WTC11 (cell line): ENCODE measurements around the gene CTNND2. TPM values are rescaled to one million over a fixed set of nuclear protein-coding genes. Genes with fewer than 3 reads are reported as not detected.

Source experiments
- ATAC-seq: fragments of 200-7000 bp; cut with Tn5 transposase; 2 replicates; pipeline ENCODE4 v1.10.0; 2021; ENCODE audit warnings: mild to moderate bottlenecking, moderate library complexity
- CTCF ChIA-PET: fragments of 300-600 bp; sonication (Branson Sonifier 250); formaldehyde crosslinking; loops from one replicate; lab custom pipeline; 2021; ENCODE audit warnings: antibody characterized with exemption; lab: Charles Lee
- POLR2A ChIA-PET: fragments of 350-600 bp; sonication (Branson Sonifier 250); formaldehyde crosslinking; loops from one replicate; lab custom pipeline; 2021; ENCODE audit warnings: antibody characterized with exemption; lab: Charles Lee
- DNase-seq: peaks from one replicate; pipeline ENCODE4 v3.0.0; 2021; ENCODE audit warnings: low spot score
- H3K27ac Mint-ChIP-seq: 2 replicates; pipeline ENCODE4 v1.8.0; 2021; ENCODE audit warnings: mixed read lengths
- H3K27me3 Mint-ChIP-seq: 2 replicates; pipeline ENCODE4 v1.8.0; 2021; ENCODE audit warnings: low read depth, mild to moderate bottlenecking, moderate library complexity, mixed read lengths
- H3K36me3 Mint-ChIP-seq: 2 replicates; pipeline ENCODE4 v1.8.0; 2021; ENCODE audit warnings: mixed read lengths
- H3K4me1 Mint-ChIP-seq: 2 replicates; pipeline ENCODE4 v1.8.0; 2022; ENCODE audit warnings: mixed read lengths
- H3K4me3 Mint-ChIP-seq: 2 replicates; pipeline ENCODE4 v1.8.0; 2021; ENCODE audit warnings: mild to moderate bottlenecking, moderate library complexity, mixed read lengths
- H3K9me3 Mint-ChIP-seq: 2 replicates; pipeline ENCODE4 v1.8.0; 2021; ENCODE audit warnings: mixed read lengths
- ATF1 ChIP-seq: sonication (generic); formaldehyde crosslinking; IDR thresholded peaks from 2 replicates; pipeline ENCODE4 v1.8.1; 2023; ENCODE audit warnings: mild to moderate bottlenecking, moderate library complexity, missing genetic modification reagents
- CREM ChIP-seq: sonication (generic); formaldehyde crosslinking; IDR thresholded peaks from 2 replicates; pipeline ENCODE4 v1.8.1; 2022; ENCODE audit warnings: mild to moderate bottlenecking, missing genetic modification reagents, moderate library complexity
- ETV6 ChIP-seq: sonication (generic); formaldehyde crosslinking; IDR thresholded peaks from 2 replicates; pipeline ENCODE4 v1.8.1; 2022; ENCODE audit warnings: mild to moderate bottlenecking, missing genetic modification reagents
- FOXP1 ChIP-seq: sonication (generic); formaldehyde crosslinking; IDR thresholded peaks from 2 replicates; pipeline ENCODE4 v1.8.0; 2022; ENCODE audit warnings: missing genetic modification reagents, mild to moderate bottlenecking, moderate library complexity, borderline replicate concordance
- GTF2I ChIP-seq: fragments of 250-450 bp; sonication (Bioruptor Pico); conservative IDR thresholded peaks from 2 replicates; pipeline ENCODE4 v1.4.0; 2021; ENCODE audit warnings: mild to moderate bottlenecking
- NFATC4 ChIP-seq: fragments of 250-450 bp; sonication (Bioruptor Pico); IDR thresholded peaks from 2 replicates; pipeline ENCODE4 v1.9.0; 2021; ENCODE audit warnings: mild to moderate bottlenecking
- PRRX2 ChIP-seq: fragments of 250-450 bp; sonication (Bioruptor Pico); IDR thresholded peaks from 2 replicates; pipeline ENCODE4 v1.8.0; 2021; ENCODE audit warnings: mild to moderate bottlenecking
- SP1 ChIP-seq: sonication (generic); formaldehyde crosslinking; conservative IDR thresholded peaks from 2 replicates; pipeline ENCODE4 v1.8.1; 2022; ENCODE audit warnings: missing genetic modification reagents
- ZNF219 ChIP-seq: sonication (generic); formaldehyde crosslinking; IDR thresholded peaks from 2 replicates; pipeline ENCODE4 v1.8.0; 2023; ENCODE audit warnings: missing genetic modification reagents, mild to moderate bottlenecking, borderline replicate concordance
- ZNF232 ChIP-seq: sonication (generic); formaldehyde crosslinking; IDR thresholded peaks from 2 replicates; pipeline ENCODE4 v1.8.0; 2022; ENCODE audit warnings: mild to moderate bottlenecking, missing genetic modification reagents
- total RNA-seq: library from RNA; stranded (reverse); gene quantifications from 3 replicates; pipeline ENCODE4 v1.2.3, GENCODE V29; 2021
- TF ChIP-seq, protein P1 (sequence below): sonication (generic); formaldehyde crosslinking; IDR thresholded peaks from 2 replicates; pipeline ENCODE4 v1.8.0; 2023; ENCODE audit warnings: missing genetic modification reagents, mild to moderate bottlenecking, borderline replicate concordance
- TF ChIP-seq, protein P2 (sequence below): fragments of 250-450 bp; sonication (Bioruptor Pico); IDR thresholded peaks from 2 replicates; pipeline ENCODE4 v1.9.0; 2021; ENCODE audit warnings: moderate library complexity, mild to moderate bottlenecking, inconsistent platforms, borderline replicate concordance
- TF ChIP-seq, protein P3 (sequence below): sonication (generic); formaldehyde crosslinking; IDR thresholded peaks from 2 replicates; pipeline ENCODE4 v1.8.1; 2023; ENCODE audit warnings: mild to moderate bottlenecking, moderate library complexity, missing genetic modification reagents
- TF ChIP-seq, protein P4 (sequence below): sonication (generic); formaldehyde crosslinking; IDR thresholded peaks from 2 replicates; pipeline ENCODE4 v1.8.1; 2022; ENCODE audit warnings: missing genetic modification reagents, borderline replicate concordance
- TF ChIP-seq, protein P5 (sequence below): sonication (generic); formaldehyde crosslinking; IDR thresholded peaks from 2 replicates; pipeline ENCODE4 v1.8.1; 2023; ENCODE audit warnings: mild to moderate bottlenecking, missing genetic modification reagents, moderate library complexity

Gene CTNND2
- total RNA-seq, 1 experiment from 2014 or later: 11.9 TPM

DNA sequence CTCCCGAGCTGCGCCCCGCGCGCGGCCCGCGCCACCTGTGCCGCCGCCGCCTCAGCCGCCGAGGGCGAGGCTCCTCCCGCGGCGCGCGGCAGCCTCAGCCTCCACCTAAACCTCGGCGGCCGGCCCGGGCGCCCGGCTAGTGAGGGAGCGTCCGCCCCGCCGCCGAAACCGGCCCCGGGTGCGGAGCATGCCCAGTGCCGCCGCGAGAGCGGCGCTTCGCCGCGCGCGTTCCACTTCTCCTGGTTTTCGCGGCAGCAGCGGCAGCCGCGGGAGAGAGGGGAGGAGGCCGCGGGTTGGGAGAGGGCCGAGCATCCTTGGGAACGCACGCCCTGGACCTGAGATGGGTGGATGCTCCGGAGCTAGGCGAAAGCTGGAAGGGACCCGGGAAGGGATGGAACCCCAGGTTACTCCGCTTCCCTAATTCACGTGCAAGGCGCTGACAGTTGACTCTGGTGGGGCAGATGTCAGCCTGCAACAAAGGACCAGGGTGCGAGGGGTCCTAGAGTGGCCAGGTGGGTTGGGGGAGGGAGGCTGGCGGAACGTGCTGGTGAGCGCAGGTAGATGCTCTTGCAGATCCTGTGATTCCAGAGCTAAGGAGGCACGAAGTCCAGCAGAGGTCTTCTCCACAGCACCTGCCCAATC, at the start of gene CTNND2 (continued):
- TF ChIP-seq, protein P1, sequence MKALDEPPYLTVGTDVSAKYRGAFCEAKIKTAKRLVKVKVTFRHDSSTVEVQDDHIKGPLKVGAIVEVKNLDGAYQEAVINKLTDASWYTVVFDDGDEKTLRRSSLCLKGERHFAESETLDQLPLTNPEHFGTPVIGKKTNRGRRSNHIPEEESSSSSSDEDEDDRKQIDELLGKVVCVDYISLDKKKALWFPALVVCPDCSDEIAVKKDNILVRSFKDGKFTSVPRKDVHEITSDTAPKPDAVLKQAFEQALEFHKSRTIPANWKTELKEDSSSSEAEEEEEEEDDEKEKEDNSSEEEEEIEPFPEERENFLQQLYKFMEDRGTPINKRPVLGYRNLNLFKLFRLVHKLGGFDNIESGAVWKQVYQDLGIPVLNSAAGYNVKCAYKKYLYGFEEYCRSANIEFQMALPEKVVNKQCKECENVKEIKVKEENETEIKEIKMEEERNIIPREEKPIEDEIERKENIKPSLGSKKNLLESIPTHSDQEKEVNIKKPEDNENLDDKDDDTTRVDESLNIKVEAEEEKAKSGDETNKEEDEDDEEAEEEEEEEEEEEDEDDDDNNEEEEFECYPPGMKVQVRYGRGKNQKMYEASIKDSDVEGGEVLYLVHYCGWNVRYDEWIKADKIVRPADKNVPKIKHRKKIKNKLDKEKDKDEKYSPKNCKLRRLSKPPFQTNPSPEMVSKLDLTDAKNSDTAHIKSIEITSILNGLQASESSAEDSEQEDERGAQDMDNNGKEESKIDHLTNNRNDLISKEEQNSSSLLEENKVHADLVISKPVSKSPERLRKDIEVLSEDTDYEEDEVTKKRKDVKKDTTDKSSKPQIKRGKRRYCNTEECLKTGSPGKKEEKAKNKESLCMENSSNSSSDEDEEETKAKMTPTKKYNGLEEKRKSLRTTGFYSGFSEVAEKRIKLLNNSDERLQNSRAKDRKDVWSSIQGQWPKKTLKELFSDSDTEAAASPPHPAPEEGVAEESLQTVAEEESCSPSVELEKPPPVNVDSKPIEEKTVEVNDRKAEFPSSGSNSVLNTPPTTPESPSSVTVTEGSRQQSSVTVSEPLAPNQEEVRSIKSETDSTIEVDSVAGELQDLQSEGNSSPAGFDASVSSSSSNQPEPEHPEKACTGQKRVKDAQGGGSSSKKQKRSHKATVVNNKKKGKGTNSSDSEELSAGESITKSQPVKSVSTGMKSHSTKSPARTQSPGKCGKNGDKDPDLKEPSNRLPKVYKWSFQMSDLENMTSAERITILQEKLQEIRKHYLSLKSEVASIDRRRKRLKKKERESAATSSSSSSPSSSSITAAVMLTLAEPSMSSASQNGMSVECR (CRISPR knock-in tag): 0 out of 2 replicates have a peak, but pooled peaks have one; percentile 43

DNA sequence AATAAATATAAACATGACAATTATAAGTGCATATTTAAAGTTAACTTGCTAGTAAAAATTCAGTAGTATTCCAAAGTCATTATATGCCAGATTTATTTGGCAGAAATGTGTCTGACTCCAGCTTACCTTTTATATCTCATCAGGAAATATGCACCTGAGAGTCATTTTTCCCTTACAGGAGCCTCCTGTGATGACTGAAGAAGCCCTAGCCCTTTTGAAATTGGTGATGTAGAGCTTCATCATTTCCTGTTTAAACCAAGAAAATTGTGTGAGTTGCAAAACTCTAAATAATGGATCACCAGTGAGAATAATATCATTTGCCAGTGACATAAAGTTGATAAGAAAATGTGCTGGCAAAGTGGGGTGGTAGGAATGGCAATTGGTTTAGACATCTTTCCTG, 42.1 kb upstream of the CTNND2 start:
- ATAC-seq: no peak
- H3K27me3 Mint-ChIP-seq: no peaks in the 10 kb centered on the region
- no peak overlapping the region for H3K27ac Mint-ChIP-seq
- H3K9me3 Mint-ChIP-seq: peaks cover 11% of the 10 kb centered on the region
- no peaks in the 10 kb centered on the region for H3K36me3 Mint-ChIP-seq
- H3K4me1 Mint-ChIP-seq: no peaks in the 10 kb centered on the region
- TF ChIP-seq SP1 (CRISPR knock-in tag) (no peak), ZNF232 (no peak)
- TF ChIP-seq, all 79 proteins: peak for 0
- ChIA-PET POLR2A (no interaction called here), CTCF (no interaction called here)
- DNase-seq: no peak
- H3K4me3 Mint-ChIP-seq: no peak overlapping the region

DNA sequence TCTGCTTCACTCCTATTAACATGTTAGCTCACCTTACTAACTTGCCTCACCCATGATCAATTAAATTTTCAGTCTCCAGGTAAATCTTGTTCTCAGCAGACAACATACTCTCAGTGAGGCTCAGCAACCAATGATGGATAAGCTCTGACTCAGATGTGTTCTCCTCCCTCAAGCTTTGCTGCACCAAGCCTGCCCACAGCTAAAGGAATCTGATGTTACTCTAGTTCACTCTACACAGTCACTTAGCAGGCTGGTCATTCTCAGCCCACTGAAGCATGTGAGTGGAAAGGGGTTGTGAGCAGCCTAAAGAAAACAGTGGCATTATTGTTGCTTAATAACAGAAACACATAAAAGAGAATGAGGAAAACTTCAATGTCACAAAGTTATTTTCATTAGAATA, 37.3 kb upstream of the CTNND2 start:
- no peak overlapping the region for H3K27ac Mint-ChIP-seq
- H3K36me3 Mint-ChIP-seq: no peaks in the 10 kb centered on the region
- TF ChIP-seq ETV6 (CRISPR knock-in tag): no peak
- TF ChIP-seq, protein P2, sequence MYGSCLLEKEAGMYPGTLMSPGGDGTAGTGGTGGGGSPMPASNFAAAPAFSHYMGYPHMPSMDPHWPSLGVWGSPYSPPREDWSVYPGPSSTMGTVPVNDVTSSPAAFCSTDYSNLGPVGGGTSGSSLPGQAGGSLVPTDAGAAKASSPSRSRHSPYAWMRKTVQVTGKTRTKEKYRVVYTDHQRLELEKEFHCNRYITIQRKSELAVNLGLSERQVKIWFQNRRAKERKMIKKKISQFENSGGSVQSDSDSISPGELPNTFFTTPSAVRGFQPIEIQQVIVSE: no peak
- TF ChIP-seq, protein P3, sequence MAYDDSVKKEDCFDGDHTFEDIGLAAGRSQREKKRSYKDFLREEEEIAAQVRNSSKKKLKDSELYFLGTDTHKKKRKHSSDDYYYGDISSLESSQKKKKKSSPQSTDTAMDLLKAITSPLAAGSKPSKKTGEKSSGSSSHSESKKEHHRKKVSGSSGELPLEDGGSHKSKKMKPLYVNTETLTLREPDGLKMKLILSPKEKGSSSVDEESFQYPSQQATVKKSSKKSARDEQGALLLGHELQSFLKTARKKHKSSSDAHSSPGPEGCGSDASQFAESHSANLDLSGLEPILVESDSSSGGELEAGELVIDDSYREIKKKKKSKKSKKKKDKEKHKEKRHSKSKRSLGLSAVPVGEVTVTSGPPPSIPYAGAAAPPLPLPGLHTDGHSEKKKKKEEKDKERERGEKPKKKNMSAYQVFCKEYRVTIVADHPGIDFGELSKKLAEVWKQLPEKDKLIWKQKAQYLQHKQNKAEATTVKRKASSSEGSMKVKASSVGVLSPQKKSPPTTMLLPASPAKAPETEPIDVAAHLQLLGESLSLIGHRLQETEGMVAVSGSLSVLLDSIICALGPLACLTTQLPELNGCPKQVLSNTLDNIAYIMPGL: no peak
- no peak for TF ChIP-seq GTF2I (CRISPR knock-in tag)
- TF ChIP-seq NFATC4: no peak
- TF ChIP-seq, protein P4, sequence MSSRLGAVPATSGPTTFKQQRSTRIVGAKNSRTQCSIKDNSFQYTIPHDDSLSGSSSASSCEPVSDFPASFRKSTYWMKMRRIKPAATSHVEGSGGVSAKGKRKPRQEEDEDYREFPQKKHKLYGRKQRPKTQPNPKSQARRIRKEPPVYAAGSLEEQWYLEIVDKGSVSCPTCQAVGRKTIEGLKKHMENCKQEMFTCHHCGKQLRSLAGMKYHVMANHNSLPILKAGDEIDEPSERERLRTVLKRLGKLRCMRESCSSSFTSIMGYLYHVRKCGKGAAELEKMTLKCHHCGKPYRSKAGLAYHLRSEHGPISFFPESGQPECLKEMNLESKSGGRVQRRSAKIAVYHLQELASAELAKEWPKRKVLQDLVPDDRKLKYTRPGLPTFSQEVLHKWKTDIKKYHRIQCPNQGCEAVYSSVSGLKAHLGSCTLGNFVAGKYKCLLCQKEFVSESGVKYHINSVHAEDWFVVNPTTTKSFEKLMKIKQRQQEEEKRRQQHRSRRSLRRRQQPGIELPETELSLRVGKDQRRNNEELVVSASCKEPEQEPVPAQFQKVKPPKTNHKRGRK (CRISPR knock-in tag): no peak
- TF ChIP-seq ZNF219 (CRISPR knock-in tag): no peak
- TF ChIP-seq PRRX2 (CRISPR knock-in tag): no peak
- no peak for TF ChIP-seq CREM (CRISPR knock-in tag)
- no peak for TF ChIP-seq ATF1 (CRISPR knock-in tag)
- no peak for TF ChIP-seq FOXP1 (CRISPR knock-in tag)
- TF ChIP-seq, protein P5, sequence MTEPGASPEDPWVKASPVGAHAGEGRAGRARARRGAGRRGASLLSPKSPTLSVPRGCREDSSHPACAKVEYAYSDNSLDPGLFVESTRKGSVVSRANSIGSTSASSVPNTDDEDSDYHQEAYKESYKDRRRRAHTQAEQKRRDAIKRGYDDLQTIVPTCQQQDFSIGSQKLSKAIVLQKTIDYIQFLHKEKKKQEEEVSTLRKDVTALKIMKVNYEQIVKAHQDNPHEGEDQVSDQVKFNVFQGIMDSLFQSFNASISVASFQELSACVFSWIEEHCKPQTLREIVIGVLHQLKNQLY: no peak
- ATAC-seq (no peak), DNase-seq (no peak)
- ChIA-PET POLR2A (no interaction called here), CTCF (no interaction called here)
- H3K4me1 Mint-ChIP-seq: no peaks in the 10 kb centered on the region
- H3K9me3 Mint-ChIP-seq: 0 out of 2 replicates have a peak, but pooled peaks cover 4% of the 10 kb centered on the region
- H3K4me3 Mint-ChIP-seq: no peak overlapping the region
- no peaks in the 10 kb centered on the region; the same call in 1 of the 2 replicates for H3K27me3 Mint-ChIP-seq
